SU-DHL-6 (cell line): ENCODE results near the gene CBLB.

Experiments used
- H2AFZ ChIP-seq: fragments of 200-600 bp; sonication (generic); 2 replicates; pipeline ENCODE4 v1.6.1; 2014; ENCODE audit warnings: low read depth, mild to moderate bottlenecking, moderate library complexity, mixed read lengths, antibody characterized with exemption, low read length; ENCODE audit not compliant: severe bottlenecking
- H3F3A ChIP-seq: fragments of 200-600 bp; shearing (Covaris generic); 2 replicates; pipeline ENCODE4 v1.6.0; 2016; ENCODE audit warnings: antibody characterized with exemption, mild to moderate bottlenecking; ENCODE audit not compliant: insufficient read depth
- H3K27ac ChIP-seq: fragments of 200-600 bp; sonication (generic); 2 replicates; pipeline ENCODE4 v1.5.1; 2016; ENCODE audit warnings: low read depth, mild to moderate bottlenecking, low read length, moderate library complexity, mixed read lengths
- H3K27me3 ChIP-seq: fragments of 200-600 bp; sonication (generic), shearing (Covaris generic); 2 replicates; pipeline ENCODE4 v1.6.0; 2014; ENCODE audit warnings: mild to moderate bottlenecking, low read length
- H3K36me3 ChIP-seq: fragments of 200-600 bp; sonication (generic); 2 replicates; pipeline ENCODE4 v1.6.1; 2014; ENCODE audit warnings: mild to moderate bottlenecking, low read length, mixed read lengths
- H3K4me2 ChIP-seq: fragments of 300-600, 200-600 bp; shearing (Covaris generic), sonication (generic); 2 replicates; pipeline ENCODE4 v1.6.0; 2014; ENCODE audit warnings: low read length, low read depth, mild to moderate bottlenecking; ENCODE audit not compliant: poor library complexity, severe bottlenecking
- H3K4me3 ChIP-seq: fragments of 200-600 bp; sonication (generic); 2 replicates; pipeline ENCODE4 v1.5.1; 2014; ENCODE audit warnings: antibody characterized with exemption, low read length, mild to moderate bottlenecking, mixed read lengths; ENCODE audit not compliant: insufficient read depth, poor library complexity, severe bottlenecking
- H3K79me2 ChIP-seq: fragments of 200-600 bp; sonication (generic); 2 replicates; pipeline ENCODE4 v1.6.1; 2014; ENCODE audit warnings: mild to moderate bottlenecking, low read length, moderate library complexity; ENCODE audit not compliant: insufficient read depth
- H3K9ac ChIP-seq: fragments of 200-600 bp; sonication (generic); 2 replicates; pipeline ENCODE4 v1.7.0; 2014; ENCODE audit warnings: mild to moderate bottlenecking, low read length
- H3K9me2 ChIP-seq: fragments of 200-600 bp; sonication (generic); replicated peaks from 2 replicates; pipeline ENCODE4 v1.6.1; 2014; ENCODE audit warnings: low read length; ENCODE audit not compliant: insufficient read depth
- H3K9me3 ChIP-seq: fragments of 200-600 bp; sonication (generic); 2 replicates; pipeline ENCODE4 v1.6.1; 2014; ENCODE audit warnings: low read length, mixed read lengths; ENCODE audit not compliant: insufficient read depth
- H4K20me1 ChIP-seq: fragments of 200-600 bp; sonication (generic); 2 replicates; pipeline ENCODE4 v1.6.1; 2014; ENCODE audit warnings: low read depth, mild to moderate bottlenecking, antibody characterized with exemption, low read length, moderate library complexity, mixed read lengths
- EZH2phosphoT487 ChIP-seq: fragments of 200-600 bp; sonication (generic), shearing (Covaris generic); conservative IDR thresholded peaks from 2 replicates; pipeline ENCODE4 v1.6.1; 2018; ENCODE audit warnings: mild to moderate bottlenecking, antibody characterized with exemption, low read length, moderate library complexity, mixed read lengths
- TF ChIP-seq, protein P1 (sequence below): fragments of 200-600 bp; sonication (generic); IDR thresholded peaks from one replicate; pipeline ENCODE4 v1.5.1; 2017; ENCODE audit warnings: antibody characterized with exemption, mild to moderate bottlenecking, low read length, moderate library complexity; ENCODE audit not compliant: insufficient read depth, poor library complexity, severe bottlenecking

Gene CBLB

DNA sequence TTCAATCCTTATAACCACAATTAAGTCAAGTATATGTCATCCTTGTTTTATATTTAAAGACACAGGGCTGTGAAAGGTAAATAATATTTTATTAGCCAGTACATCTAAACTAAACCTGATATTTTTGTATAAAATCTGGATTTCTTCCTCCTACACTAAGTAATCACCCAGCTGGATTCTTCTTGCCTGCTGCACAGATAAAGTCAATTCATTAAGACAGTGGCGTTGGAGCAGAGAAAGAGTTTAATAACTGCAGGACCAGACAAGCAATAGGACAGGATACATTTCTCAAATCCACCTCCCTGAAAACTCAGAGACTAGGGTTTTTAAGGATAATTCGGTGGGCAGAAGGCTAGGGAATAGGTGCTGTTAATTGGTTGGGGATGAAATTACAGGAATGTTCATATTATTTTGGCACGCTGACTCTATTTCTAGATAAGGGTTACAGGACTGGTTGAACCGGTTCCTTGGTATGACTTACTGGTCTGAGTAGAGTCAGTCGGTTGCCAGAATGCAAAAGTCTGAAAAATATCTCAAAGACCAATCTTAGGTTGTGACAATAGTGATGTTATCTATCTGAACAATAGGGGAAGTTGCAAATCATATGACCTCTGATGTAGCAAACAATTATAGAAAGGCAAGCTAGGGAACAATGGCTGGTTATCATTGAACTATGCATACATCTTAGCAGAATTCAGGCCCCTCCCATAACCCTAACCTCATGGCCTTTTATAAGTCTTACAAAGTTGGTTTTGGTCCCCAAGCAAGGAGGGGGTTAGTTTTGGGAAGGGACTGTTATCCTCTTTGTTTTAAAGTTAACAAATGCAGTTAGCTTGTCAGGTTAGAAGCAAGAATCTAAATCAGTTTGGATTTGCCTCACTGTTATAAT, 257.3 kb downstream of the CBLB start:
- no peaks in the 10 kb centered on the region for H4K20me1 ChIP-seq
- TF ChIP-seq, protein P1, sequence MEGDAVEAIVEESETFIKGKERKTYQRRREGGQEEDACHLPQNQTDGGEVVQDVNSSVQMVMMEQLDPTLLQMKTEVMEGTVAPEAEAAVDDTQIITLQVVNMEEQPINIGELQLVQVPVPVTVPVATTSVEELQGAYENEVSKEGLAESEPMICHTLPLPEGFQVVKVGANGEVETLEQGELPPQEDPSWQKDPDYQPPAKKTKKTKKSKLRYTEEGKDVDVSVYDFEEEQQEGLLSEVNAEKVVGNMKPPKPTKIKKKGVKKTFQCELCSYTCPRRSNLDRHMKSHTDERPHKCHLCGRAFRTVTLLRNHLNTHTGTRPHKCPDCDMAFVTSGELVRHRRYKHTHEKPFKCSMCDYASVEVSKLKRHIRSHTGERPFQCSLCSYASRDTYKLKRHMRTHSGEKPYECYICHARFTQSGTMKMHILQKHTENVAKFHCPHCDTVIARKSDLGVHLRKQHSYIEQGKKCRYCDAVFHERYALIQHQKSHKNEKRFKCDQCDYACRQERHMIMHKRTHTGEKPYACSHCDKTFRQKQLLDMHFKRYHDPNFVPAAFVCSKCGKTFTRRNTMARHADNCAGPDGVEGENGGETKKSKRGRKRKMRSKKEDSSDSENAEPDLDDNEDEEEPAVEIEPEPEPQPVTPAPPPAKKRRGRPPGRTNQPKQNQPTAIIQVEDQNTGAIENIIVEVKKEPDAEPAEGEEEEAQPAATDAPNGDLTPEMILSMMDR, result no peak
- no peak for TF ChIP-seq EZH2phosphoT487
- H3K4me2 ChIP-seq, result no peak overlapping the region
- H3K27ac ChIP-seq, result no peak overlapping the region
- H3K9me3 ChIP-seq, result no peaks in the 10 kb centered on the region
- no peaks in the 10 kb centered on the region for H3K27me3 ChIP-seq
- H3K9me2 ChIP-seq, result no peaks in the 10 kb centered on the region
- H2AFZ ChIP-seq, result no peak overlapping the region
- H3K4me3 ChIP-seq, result no peak overlapping the region
- H3F3A ChIP-seq, result no peaks in the 10 kb centered on the region
- no peak overlapping the region for H3K9ac ChIP-seq
- no peaks in the 10 kb centered on the region for H3K79me2 ChIP-seq
- H3K36me3 ChIP-seq, result no peaks in the 10 kb centered on the region

DNA sequence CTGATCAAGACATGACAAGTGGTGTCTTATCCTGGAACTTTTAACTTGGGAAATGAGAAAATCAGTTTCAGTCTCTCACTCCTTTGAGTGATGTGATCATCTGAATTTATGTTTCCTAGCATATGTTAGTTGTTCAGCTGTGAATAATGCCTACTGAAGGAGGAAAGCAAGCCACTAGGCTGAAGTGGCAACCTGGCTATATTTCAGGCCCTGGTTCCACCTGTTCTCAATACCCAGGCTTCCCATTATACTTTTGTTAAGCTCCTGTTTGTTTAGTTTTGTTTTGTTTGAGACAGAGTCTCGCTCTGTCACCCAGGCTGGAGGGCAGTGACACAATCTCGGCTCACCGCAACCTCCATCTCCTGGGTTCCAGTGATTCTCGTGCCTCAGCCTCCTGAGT, 258.3 kb downstream of the CBLB start:
- H3K9ac ChIP-seq, result no peak overlapping the region
- H3K36me3 ChIP-seq, result no peaks in the 10 kb centered on the region
- TF ChIP-seq, protein P1, result no peak
- TF ChIP-seq EZH2phosphoT487, result no peak
- H3K4me2 ChIP-seq, result no peak overlapping the region
- no peaks in the 10 kb centered on the region for H3F3A ChIP-seq
- H3K79me2 ChIP-seq, result no peaks in the 10 kb centered on the region
- H3K9me2 ChIP-seq, result no peaks in the 10 kb centered on the region
- no peak overlapping the region for H3K27ac ChIP-seq
- no peak overlapping the region for H3K4me3 ChIP-seq
- no peaks in the 10 kb centered on the region for H4K20me1 ChIP-seq
- no peaks in the 10 kb centered on the region for H3K27me3 ChIP-seq
- H3K9me3 ChIP-seq, result no peaks in the 10 kb centered on the region
- no peak overlapping the region for H2AFZ ChIP-seq

DNA sequence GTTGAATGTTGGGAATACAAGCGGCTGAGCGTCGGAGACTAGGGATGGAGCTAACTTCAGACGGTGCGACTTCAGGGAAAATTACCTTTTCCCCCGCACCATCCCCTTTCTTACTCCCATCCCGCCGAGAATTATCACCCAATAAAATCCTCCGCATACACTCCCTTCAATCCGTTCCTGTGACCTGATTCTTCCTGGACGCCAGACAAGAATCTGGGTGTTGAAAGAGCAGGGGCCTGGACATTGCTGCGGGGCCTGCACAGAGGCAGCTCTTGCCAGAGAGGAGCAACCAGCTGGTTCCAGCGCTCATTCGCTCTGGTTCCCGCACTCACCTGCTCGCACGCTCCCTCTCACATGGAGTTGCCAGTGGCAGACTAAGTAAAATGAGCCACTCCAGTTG, 260.2 kb downstream of the CBLB start:
- Histone ChIP-seq H2AFZ (no peak overlapping the region), H3K4me3 (no peak overlapping the region)
- TF ChIP-seq, protein P1, result no peak
- TF ChIP-seq EZH2phosphoT487, result no peak

More for the DNA sequence above, 260.2 kb downstream of the CBLB start:
- Histone ChIP-seq H3K27ac (no peak overlapping the region), H3F3A (no peaks in the 10 kb centered on the region), H4K20me1 (no peaks in the 10 kb centered on the region), H3K9me2 (no peaks in the 10 kb centered on the region), H3K79me2 (no peaks in the 10 kb centered on the region), H3K27me3 (no peaks in the 10 kb centered on the region), H3K9me3 (no peaks in the 10 kb centered on the region), H3K4me2 (no peak overlapping the region), H3K9ac (no peak overlapping the region), H3K36me3 (no peaks in the 10 kb centered on the region)
